GM13976 (cell line): ENCODE results near the gene DDX56.

ENCODE experiments used
- DNase-seq: peaks from one replicate; pipeline ENCODE4 v3.0.0; 2012; ENCODE audit warnings: low spot score
- CTCF ChIP-seq: IDR thresholded peaks from 2 replicates; pipeline ENCODE4 v1.5.1; 2012; ENCODE audit warnings: borderline replicate concordance, mild to moderate bottlenecking; ENCODE audit not compliant: insufficient read depth; ENCODE audit errors: extremely low read depth, missing control alignments, control extremely low read depth
- in situ Hi-C: fragments of 300-500 bp; cut with MboI; formaldehyde crosslinking; loops from one replicate; pipeline ENCODE4 v1.12.0; 2022; ENCODE audit warnings: low sequenced_read_pairs, mixed read lengths, inconsistent platforms; ENCODE audit not compliant: unreplicated experiment

The DDX56 gene

GRCh38 chr7:44580945-44581878 lies 7.5 kb upstream of the DDX56 start:
- DNase-seq = peak; percentile 61
- TF ChIP-seq CTCF = no peak
- in situ Hi-C loops = loop anchor here (10.0 to 25.0 kb wide), 2 partner anchors 181 to 554 kb away; no protein-coding TSS in a partner anchor

DNA sequence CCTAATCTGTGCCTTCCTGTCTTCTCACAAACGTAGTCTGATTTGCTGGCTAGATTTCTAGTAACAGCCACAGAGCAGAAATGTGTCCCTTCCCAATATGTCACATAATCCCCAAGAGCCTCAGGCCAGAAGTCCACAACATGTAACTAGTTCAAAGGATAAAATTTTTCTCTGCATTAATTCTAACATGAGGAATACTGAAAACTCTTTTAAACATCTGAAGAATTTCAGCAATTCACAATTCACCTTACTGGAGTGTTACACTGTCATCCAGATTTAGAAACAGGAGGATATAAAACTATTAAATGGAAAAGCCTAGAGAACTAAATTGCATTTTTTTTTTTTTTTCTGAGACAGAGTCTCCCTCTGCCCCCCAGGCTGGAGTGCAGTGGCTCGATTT lies 2.5 kb upstream of the DDX56 start:
- in situ Hi-C loops = loop anchor here (25.0 kb wide), 1 partner anchor 186 kb away; no protein-coding TSS in a partner anchor
- no peak for TF ChIP-seq CTCF
- no peak for DNase-seq

- no peak for TF ChIP-seq CTCF
- peak; percentile 6 for DNase-seq
- in situ Hi-C loops = loop anchor here (25.0 kb wide), 1 partner anchor 187 kb away; no protein-coding TSS in a partner anchor
Observed at GRCh38 chr7:44575054-44575453, 1.3 kb upstream of the DDX56 start.

DNA sequence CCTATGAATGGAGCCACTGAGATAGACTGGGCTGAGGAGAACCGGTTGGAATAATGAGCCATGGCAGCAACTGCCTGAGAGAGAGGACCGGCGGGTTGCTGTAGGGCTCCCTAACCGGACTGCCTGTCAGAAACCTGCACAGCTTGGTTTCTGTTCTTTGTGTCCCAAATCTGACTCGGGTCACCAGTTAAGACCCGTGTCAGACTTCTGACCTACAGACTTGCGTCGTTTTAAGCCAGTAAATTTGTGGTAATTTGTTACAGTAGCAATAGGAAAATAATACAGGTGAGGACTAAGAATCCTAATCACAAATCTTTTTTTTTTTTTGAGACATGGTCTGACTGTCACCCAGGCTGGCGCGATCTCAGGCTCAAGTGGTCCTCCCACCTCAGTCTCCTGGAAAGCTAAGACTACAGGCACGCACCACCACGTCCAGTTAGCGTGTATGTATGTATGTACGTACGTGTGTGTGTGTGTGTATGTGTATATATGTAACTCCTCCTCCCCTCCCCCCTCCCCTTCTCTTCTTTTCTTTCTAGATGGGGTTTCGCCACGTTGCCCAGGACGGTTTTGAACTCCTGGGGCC lies 672 bp upstream of the DDX56 start:
- in situ Hi-C loops = no loop called here
- TF ChIP-seq CTCF = no peak
- DNase-seq = no peak

GRCh38 chr7:44572771-44573170 lies 937 bp downstream of the DDX56 start:
- in situ Hi-C loops = no loop called here
- TF ChIP-seq CTCF = no peak
- DNase-seq = no peak

- in situ Hi-C loops = no loop called here
- TF ChIP-seq CTCF = no peak
Observed at GRCh38 chr7:44569959-44570358, 3.7 kb downstream of the DDX56 start.

More at GRCh38 chr7:44569959-44570358, 3.7 kb downstream of the DDX56 start:
- no peak for DNase-seq
